K562 (cell line): ENCODE measurements around the gene PDLIM5. TPM values are rescaled to one million over a fixed set of nuclear protein-coding genes. Genes with fewer than 3 reads are reported as not detected.

Experiments used
- GTF2F1 ChIP-seq: IDR thresholded peaks from 2 replicates; pipeline ENCODE4 v1.6.1; 2011; ENCODE audit warnings: low read depth, low read length, improper control_type of control experiment
- JUND ChIP-seq, 2 experiments: IDR thresholded peaks; 2 replicates in 1 of 2; 3 replicates in 1 of 2; pipeline ENCODE4 v1.6.1; 2011; ENCODE audit warnings: borderline replicate concordance in 2 of 2, low read depth in 2 of 2, low read length in 2 of 2, improper control_type of control experiment in 1 of 2, missing biosample characterization in 1 of 2, missing genetic modification characterization in 1 of 2, missing genetic modification reagents in 1 of 2
- KAT8 ChIP-seq: fragments of 450-650 bp; IDR thresholded peaks from 2 replicates; pipeline ENCODE4 v1.6.1; 2016; ENCODE audit warnings: low read depth, mild to moderate bottlenecking
- PHF8 ChIP-seq: fragments of 200-600 bp; sonication (generic); IDR thresholded peaks from 2 replicates; pipeline ENCODE4 v1.6.1; 2012; ENCODE audit warnings: mixed run types, mild to moderate bottlenecking, inconsistent platforms, low read length, moderate library complexity, borderline replicate concordance
- POLR3G ChIP-seq: IDR thresholded peaks from 2 replicates; pipeline ENCODE4 v1.6.1; 2011; ENCODE audit not compliant: insufficient read length, insufficient replicate concordance; ENCODE audit errors: extremely low read depth
- SOX6 ChIP-seq: fragments of 450-650 bp; IDR thresholded peaks from 2 replicates; pipeline ENCODE4 v1.6.1; 2014; ENCODE audit warnings: mild to moderate bottlenecking
- ZBTB7A ChIP-seq: IDR thresholded peaks from 2 replicates; pipeline ENCODE4 v1.6.1; 2011; ENCODE audit warnings: low read depth, mild to moderate bottlenecking, low read length, moderate library complexity, borderline replicate concordance; ENCODE audit not compliant: control insufficient read depth
- ZBTB8A ChIP-seq: fragments of 450-650 bp; IDR thresholded peaks from 2 replicates; pipeline ENCODE4 v1.6.1; 2018; ENCODE audit warnings: mild to moderate bottlenecking, moderate library complexity; ENCODE audit not compliant: partially characterized antibody
- ZKSCAN8 ChIP-seq: fragments of 200-800 bp; sonication (Bioruptor generic); IDR thresholded peaks from 2 replicates; pipeline ENCODE4 v1.6.1; 2016; ENCODE audit warnings: missing genetic modification characterization, missing compliant biosample characterization
- polyA plus RNA-seq, 8 experiments: library from polyadenylated mRNA; depleted of rRNA in 4 of 8; stranded (reverse) in 5 of 8; unstranded in 3 of 8; fragments of >200 nt; fragmentation: Nextera tagmentation in 2 of 8; fragmentation: Illumina TruSeq in 1 of 8; extraction: Ambion mirVana in 2 of 8; extraction: Trizol in 1 of 8; gene quantifications; 2 replicates each; pipeline versions ENCODE4 v1.2.1 to v1.2.3, GENCODE V29; 2011 to 2014; ENCODE audit warnings: inconsistent platforms in 1 of 8, missing spikeins in 1 of 8
- total RNA-seq, 7 experiments: library from RNA; depleted of rRNA in 6 of 7; stranded (reverse); fragments of >200 nt in 6 of 7; fragmentation: Illumina TruSeq in 2 of 7; extraction: Trizol in 2 of 7; gene quantifications; 2 replicates each; pipeline versions ENCODE4 v1.2.1 to v1.2.3, GENCODE V29; 2011 to 2021; ENCODE audit warnings: low replicate concordance in 1 of 7
- TF ChIP-seq, protein P1 (sequence below): fragments of 450-650 bp; formaldehyde crosslinking; IDR thresholded peaks from 2 replicates; pipeline ENCODE4 v1.4.0; 2020; ENCODE audit warnings: mild to moderate bottlenecking, mixed read lengths
- TF ChIP-seq, protein P2 (sequence below), 2 experiments: fragments of 450-650 bp in 1 of 2; sonication (generic) in 1 of 2; formaldehyde crosslinking; conservative IDR thresholded peaks; 2 replicates each; pipeline versions ENCODE4 v1.4.0 to v1.8.1; 2020 to 2022; ENCODE audit warnings: mild to moderate bottlenecking in 1 of 2, missing genetic modification reagents in 1 of 2
- TF ChIP-seq, protein P3 (sequence below): fragments of 450-650 bp; formaldehyde crosslinking; IDR thresholded peaks from 2 replicates; pipeline ENCODE4 v1.4.0; 2022; ENCODE audit warnings: missing genetic modification characterization
- TF ChIP-seq, protein P4 (sequence below): sonication (generic); formaldehyde crosslinking; IDR thresholded peaks from 2 replicates; pipeline ENCODE4 v1.8.0; 2022; ENCODE audit warnings: mild to moderate bottlenecking, missing genetic modification reagents
- TF ChIP-seq, protein P5 (sequence below): sonication (generic); formaldehyde crosslinking; IDR thresholded peaks from 2 replicates; pipeline ENCODE4 v1.8.0; 2023; ENCODE audit warnings: mild to moderate bottlenecking, missing genetic modification reagents
- TF ChIP-seq, protein P6 (sequence below): fragments of 150-350 bp; conservative IDR thresholded peaks from 2 replicates; pipeline ENCODE4 v1.6.1; 2014; ENCODE audit warnings: low read length

PDLIM5 gene
- total and polyA plus RNA-seq, 9 of the 15 experiments (the other 6 are each of a cell fraction or from before 2014, with no cell fraction given) = 36.9 to 127 (median 62.5) TPM

DNA sequence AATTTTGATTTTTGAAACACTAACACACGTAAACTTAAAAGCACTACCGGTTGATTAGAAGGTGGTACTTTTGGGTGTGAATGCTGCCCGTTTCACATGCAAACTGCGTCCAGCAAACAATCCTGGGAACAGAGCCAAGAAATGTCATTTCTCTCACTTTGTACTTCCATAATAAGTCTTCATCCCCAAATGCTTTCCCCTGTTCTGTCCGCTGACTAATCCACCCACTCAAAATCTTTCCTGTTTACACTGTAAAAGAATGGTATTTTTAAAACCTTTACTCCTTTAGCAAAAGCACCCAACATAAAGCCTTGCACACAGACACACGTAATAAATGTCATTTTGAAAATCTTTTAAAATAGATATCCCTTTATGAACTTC lies 39.1 kb upstream of the PDLIM5 start (continued):
- TF ChIP-seq, protein P1, sequence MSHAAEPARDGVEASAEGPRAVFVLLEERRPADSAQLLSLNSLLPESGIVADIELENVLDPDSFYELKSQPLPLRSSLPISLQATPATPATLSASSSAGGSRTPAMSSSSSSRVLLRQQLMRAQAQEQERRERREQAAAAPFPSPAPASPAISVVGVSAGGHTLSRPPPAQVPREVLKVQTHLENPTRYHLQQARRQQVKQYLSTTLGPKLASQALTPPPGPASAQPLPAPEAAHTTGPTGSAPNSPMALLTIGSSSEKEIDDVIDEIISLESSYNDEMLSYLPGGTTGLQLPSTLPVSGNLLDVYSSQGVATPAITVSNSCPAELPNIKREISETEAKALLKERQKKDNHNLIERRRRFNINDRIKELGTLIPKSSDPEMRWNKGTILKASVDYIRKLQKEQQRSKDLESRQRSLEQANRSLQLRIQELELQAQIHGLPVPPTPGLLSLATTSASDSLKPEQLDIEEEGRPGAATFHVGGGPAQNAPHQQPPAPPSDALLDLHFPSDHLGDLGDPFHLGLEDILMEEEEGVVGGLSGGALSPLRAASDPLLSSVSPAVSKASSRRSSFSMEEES (CRISPR knock-in tag) = no peak
- TF ChIP-seq, protein P2, sequence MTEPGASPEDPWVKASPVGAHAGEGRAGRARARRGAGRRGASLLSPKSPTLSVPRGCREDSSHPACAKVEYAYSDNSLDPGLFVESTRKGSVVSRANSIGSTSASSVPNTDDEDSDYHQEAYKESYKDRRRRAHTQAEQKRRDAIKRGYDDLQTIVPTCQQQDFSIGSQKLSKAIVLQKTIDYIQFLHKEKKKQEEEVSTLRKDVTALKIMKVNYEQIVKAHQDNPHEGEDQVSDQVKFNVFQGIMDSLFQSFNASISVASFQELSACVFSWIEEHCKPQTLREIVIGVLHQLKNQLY (CRISPR knock-in tag; conservative IDR thresholded peaks at IDR 0.05) = no peak
- TF ChIP-seq PHF8 (no peak), POLR3G (no peak), ZBTB8A (no peak), KAT8 (no peak), ZBTB7A (no peak), SOX6 (peak; percentile 67), GTF2F1 (no peak), ZKSCAN8 (CRISPR knock-in tag) (no peak), JUND (IDR thresholded peaks at IDR 0.05; ENCODE audit: borderline replicate concordance, low read depth, low read length) (peak; percentile 55; the same call in 1 of the 2 replicates), JUND (tag; IDR thresholded peaks at IDR 0.05; ENCODE audit: borderline replicate concordance, low read depth, low read length) (no peak)
- TF ChIP-seq, protein P3, sequence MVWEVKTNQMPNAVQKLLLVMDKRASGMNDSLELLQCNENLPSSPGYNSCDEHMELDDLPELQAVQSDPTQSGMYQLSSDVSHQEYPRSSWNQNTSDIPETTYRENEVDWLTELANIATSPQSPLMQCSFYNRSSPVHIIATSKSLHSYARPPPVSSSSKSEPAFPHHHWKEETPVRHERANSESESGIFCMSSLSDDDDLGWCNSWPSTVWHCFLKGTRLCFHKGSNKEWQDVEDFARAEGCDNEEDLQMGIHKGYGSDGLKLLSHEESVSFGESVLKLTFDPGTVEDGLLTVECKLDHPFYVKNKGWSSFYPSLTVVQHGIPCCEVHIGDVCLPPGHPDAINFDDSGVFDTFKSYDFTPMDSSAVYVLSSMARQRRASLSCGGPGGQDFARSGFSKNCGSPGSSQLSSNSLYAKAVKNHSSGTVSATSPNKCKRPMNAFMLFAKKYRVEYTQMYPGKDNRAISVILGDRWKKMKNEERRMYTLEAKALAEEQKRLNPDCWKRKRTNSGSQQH (CRISPR knock-in tag) = no peak
- TF ChIP-seq, protein P4, sequence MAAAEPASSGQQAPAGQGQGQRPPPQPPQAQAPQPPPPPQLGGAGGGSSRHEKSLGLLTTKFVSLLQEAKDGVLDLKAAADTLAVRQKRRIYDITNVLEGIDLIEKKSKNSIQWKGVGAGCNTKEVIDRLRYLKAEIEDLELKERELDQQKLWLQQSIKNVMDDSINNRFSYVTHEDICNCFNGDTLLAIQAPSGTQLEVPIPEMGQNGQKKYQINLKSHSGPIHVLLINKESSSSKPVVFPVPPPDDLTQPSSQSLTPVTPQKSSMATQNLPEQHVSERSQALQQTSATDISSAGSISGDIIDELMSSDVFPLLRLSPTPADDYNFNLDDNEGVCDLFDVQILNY (CRISPR knock-in tag) = no peak
- TF ChIP-seq, protein P5, sequence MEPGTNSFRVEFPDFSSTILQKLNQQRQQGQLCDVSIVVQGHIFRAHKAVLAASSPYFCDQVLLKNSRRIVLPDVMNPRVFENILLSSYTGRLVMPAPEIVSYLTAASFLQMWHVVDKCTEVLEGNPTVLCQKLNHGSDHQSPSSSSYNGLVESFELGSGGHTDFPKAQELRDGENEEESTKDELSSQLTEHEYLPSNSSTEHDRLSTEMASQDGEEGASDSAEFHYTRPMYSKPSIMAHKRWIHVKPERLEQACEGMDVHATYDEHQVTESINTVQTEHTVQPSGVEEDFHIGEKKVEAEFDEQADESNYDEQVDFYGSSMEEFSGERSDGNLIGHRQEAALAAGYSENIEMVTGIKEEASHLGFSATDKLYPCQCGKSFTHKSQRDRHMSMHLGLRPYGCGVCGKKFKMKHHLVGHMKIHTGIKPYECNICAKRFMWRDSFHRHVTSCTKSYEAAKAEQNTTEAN (CRISPR knock-in tag) = no peak
- TF ChIP-seq, protein P6, sequence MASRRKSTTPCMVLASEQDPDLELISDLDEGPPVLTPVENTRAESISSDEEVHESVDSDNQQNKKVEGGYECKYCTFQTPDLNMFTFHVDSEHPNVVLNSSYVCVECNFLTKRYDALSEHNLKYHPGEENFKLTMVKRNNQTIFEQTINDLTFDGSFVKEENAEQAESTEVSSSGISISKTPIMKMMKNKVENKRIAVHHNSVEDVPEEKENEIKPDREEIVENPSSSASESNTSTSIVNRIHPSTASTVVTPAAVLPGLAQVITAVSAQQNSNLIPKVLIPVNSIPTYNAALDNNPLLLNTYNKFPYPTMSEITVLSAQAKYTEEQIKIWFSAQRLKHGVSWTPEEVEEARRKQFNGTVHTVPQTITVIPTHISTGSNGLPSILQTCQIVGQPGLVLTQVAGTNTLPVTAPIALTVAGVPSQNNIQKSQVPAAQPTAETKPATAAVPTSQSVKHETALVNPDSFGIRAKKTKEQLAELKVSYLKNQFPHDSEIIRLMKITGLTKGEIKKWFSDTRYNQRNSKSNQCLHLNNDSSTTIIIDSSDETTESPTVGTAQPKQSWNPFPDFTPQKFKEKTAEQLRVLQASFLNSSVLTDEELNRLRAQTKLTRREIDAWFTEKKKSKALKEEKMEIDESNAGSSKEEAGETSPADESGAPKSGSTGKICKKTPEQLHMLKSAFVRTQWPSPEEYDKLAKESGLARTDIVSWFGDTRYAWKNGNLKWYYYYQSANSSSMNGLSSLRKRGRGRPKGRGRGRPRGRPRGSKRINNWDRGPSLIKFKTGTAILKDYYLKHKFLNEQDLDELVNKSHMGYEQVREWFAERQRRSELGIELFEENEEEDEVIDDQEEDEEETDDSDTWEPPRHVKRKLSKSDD = no peak
